SU-DHL-6 (cell line): ENCODE results near the gene STXBP5.

ENCODE experiments used
- CTCF ChIP-seq: fragments of 200-600 bp; sonication (generic); IDR thresholded peaks from one replicate; pipeline ENCODE4 v1.5.1; 2017; ENCODE audit warnings: antibody characterized with exemption, mild to moderate bottlenecking, low read length, moderate library complexity; ENCODE audit not compliant: insufficient read depth, poor library complexity, severe bottlenecking
- EZH2phosphoT487 ChIP-seq: fragments of 200-600 bp; sonication (generic), shearing (Covaris generic); conservative IDR thresholded peaks from 2 replicates; pipeline ENCODE4 v1.6.1; 2018; ENCODE audit warnings: mild to moderate bottlenecking, antibody characterized with exemption, low read length, moderate library complexity, mixed read lengths

GRCh38 chr6:147347179-147347881 is 143.1 kb downstream of the STXBP5 start:
- no peak for TF ChIP-seq EZH2phosphoT487
- TF ChIP-seq CTCF = no peak
